Stomach smooth muscle (tissue), 2 donors: ENCODE measurements around the gene TRIP13.
"Not testable (repeated sequence)": the region's sequence is repeated elsewhere in the genome, so short reads cannot be mapped to it uniquely, and the experiment has no call there.

Experiments
- H3K27ac ChIP-seq: one replicate; pipeline ENCODE4 v1.7.0; 2013; ENCODE audit warnings: mild to moderate bottlenecking, low read length, inconsistent platforms
- H3K27me3 ChIP-seq, 2 donors: one replicate each; pipeline ENCODE4 v1.7.0; 2013; ENCODE audit warnings: low read length in 2 of 2; ENCODE audit not compliant: insufficient read depth in 2 of 2, control insufficient read depth in 1 of 2
- H3K36me3 ChIP-seq, 2 donors: one replicate each; pipeline ENCODE4 v1.7.0; 2013; ENCODE audit warnings: low read length in 2 of 2; ENCODE audit not compliant: control insufficient read depth in 2 of 2, insufficient read depth in 2 of 2
- H3K4me1 ChIP-seq: one replicate; pipeline ENCODE4 v1.7.0; 2013; ENCODE audit warnings: low read length; ENCODE audit not compliant: control insufficient read depth, insufficient read depth
- H3K4me3 ChIP-seq, 2 donors: one replicate each; pipeline ENCODE4 v1.7.0; 2013; ENCODE audit warnings: low read length in 2 of 2
- H3K9ac ChIP-seq, 2 donors: one replicate each; pipeline ENCODE4 v1.7.0; 2013; ENCODE audit warnings: low read length in 2 of 2, mild to moderate bottlenecking in 1 of 2
- H3K9me3 ChIP-seq, 2 donors: one replicate each; pipeline ENCODE4 v1.7.0; 2013; ENCODE audit warnings: low read length in 2 of 2; ENCODE audit not compliant: control insufficient read depth in 2 of 2
- donor health status: healthy.
- donor health status: Pancreatic carcinoma.

The TRIP13 gene

GRCh38 chr5:849651-850301 is 42.9 kb upstream of the TRIP13 start:
- Histone ChIP-seq H3K4me3 (peak overlapping the region in 1 of 2 donors; percentile 22), H3K9ac (no peak overlapping the region), H3K27ac (no peak overlapping the region), H3K36me3 (no peaks in the 10 kb centered on the region), H3K27me3 (peaks cover 12 to 18% of the 10 kb centered on the region in 2 donors), H3K4me1 (peaks cover 4% of the 10 kb centered on the region), H3K9me3 (no peaks in the 10 kb centered on the region)

GRCh38 chr5:850511-851006 is 42.1 kb upstream of the TRIP13 start, which contains the start of gene ZDHHC11:
Gene ZDHHC11, minus strand, starts transcription at chr5:850986. Its CDS starts 384 bp downstream, at chr5:850602.
- Histone ChIP-seq H3K9ac (no peak within 1 kb of the TSS), H3K9me3 (no peaks in the 10 kb centered on the region), H3K27me3 (peaks cover 12 to 18% of the 10 kb centered on the region in 2 donors), H3K4me3 (peak within 1 kb of the TSS in 1 of 2 donors; percentile 22), H3K27ac (no peak within 1 kb of the TSS), H3K36me3 (no peaks in the 10 kb centered on the region), H3K4me1 (peaks cover 4% of the 10 kb centered on the region)

- Histone ChIP-seq H3K27ac (no peak overlapping the region), H3K36me3 (no peaks in the 10 kb centered on the region), H3K9me3 (no peaks in the 10 kb centered on the region), H3K27me3 (peaks cover 12 to 18% of the 10 kb centered on the region in 2 donors), H3K4me3 (no peak overlapping the region), H3K4me1 (peaks cover 4% of the 10 kb centered on the region), H3K9ac (no peak overlapping the region)
Measured at GRCh38 chr5:851076-851475, 41.6 kb upstream of the TRIP13 start.

- H3K27me3 ChIP-seq, result peaks cover 12 to 18% of the 10 kb centered on the region in 2 donors
- H3K4me3 ChIP-seq, result no peak overlapping the region
- H3K9me3 ChIP-seq, result no peaks in the 10 kb centered on the region
Measured at GRCh38 chr5:851553-851952, 41.1 kb upstream of the TRIP13 start.

GRCh38 chr5:852018-852417 is 40.7 kb upstream of the TRIP13 start:
- Histone ChIP-seq H3K27me3 (peaks cover 12 to 18% of the 10 kb centered on the region in 2 donors), H3K4me1 (peaks cover 4% of the 10 kb centered on the region), H3K4me3 (no peak overlapping the region), H3K9me3 (no peaks in the 10 kb centered on the region), H3K36me3 (no peaks in the 10 kb centered on the region), H3K9ac (no peak overlapping the region), H3K27ac (no peak overlapping the region)

More at GRCh38 chr5:851553-851952, 41.1 kb upstream of the TRIP13 start:
- H3K9ac ChIP-seq, result no peak overlapping the region
- peaks cover 4% of the 10 kb centered on the region for H3K4me1 ChIP-seq
- no peaks in the 10 kb centered on the region for H3K36me3 ChIP-seq
- no peak overlapping the region for H3K27ac ChIP-seq

GRCh38 chr5:852431-853401 is 40.0 kb upstream of the TRIP13 start:
- no peaks in the 10 kb centered on the region for H3K36me3 ChIP-seq
- no peak overlapping the region for H3K27ac ChIP-seq
- peaks cover 4% of the 10 kb centered on the region for H3K4me1 ChIP-seq
- H3K4me3 ChIP-seq, result no peak overlapping the region
- H3K27me3 ChIP-seq, result peaks cover 12 to 18% of the 10 kb centered on the region in 2 donors
- no peak overlapping the region for H3K9ac ChIP-seq
- H3K9me3 ChIP-seq, result no peaks in the 10 kb centered on the region

- H3K36me3 ChIP-seq, H3K9me3 ChIP-seq, H3K4me3 ChIP-seq, H3K9ac ChIP-seq, H3K4me1 ChIP-seq, H3K27ac ChIP-seq: not testable (repeated sequence)
- H3K27me3 ChIP-seq, result peaks cover 12 to 18% of the 10 kb centered on the region in 2 donors
Measured at GRCh38 chr5:853416-854090, 39.1 kb upstream of the TRIP13 start.

GRCh38 chr5:854217-854616 is 38.5 kb upstream of the TRIP13 start:
- Histone ChIP-seq H3K27me3 (peaks cover 12 to 18% of the 10 kb centered on the region in 2 donors), H3K4me1 (peaks cover 4% of the 10 kb centered on the region)

GRCh38 chr5:854966-855743 is 37.5 kb upstream of the TRIP13 start:
- Histone ChIP-seq H3K27me3 (peaks cover 7 to 14% of the 10 kb centered on the region in 2 donors), H3K36me3 (peaks cover 0 to 3% of the 10 kb centered on the region in 2 donors), H3K9me3 (no peaks in the 10 kb centered on the region), H3K27ac (no peak overlapping the region), H3K9ac (no peak overlapping the region), H3K4me3 (no peak overlapping the region), H3K4me1 (peaks cover 2% of the 10 kb centered on the region)

More at GRCh38 chr5:854217-854616, 38.5 kb upstream of the TRIP13 start:
- peaks cover 0 to 2% of the 10 kb centered on the region in 2 donors for H3K36me3 ChIP-seq
- no peaks in the 10 kb centered on the region for H3K9me3 ChIP-seq
- H3K9ac ChIP-seq, result no peak overlapping the region
- no peak overlapping the region for H3K4me3 ChIP-seq
- H3K27ac ChIP-seq, result no peak overlapping the region
